IPS-18a (cell line): ENCODE measurements around the gene SMAD9.

ENCODE experiments used
- H3K27ac ChIP-seq: one replicate; pipeline ENCODE4 v1.5.1; 2013; ENCODE audit warnings: low read length
- H3K27me3 ChIP-seq: one replicate; pipeline ENCODE4 v1.6.1; 2013; ENCODE audit warnings: mild to moderate bottlenecking, low read length; ENCODE audit not compliant: control insufficient read depth, insufficient read depth
- H3K36me3 ChIP-seq: one replicate; pipeline ENCODE4 v1.6.1; 2013; ENCODE audit warnings: low read depth, low read length; ENCODE audit not compliant: control insufficient read depth
- H3K4me1 ChIP-seq: one replicate; pipeline ENCODE4 v1.6.1; 2013; ENCODE audit warnings: low read depth, low read length; ENCODE audit not compliant: control insufficient read depth
- H3K4me3 ChIP-seq: one replicate; pipeline ENCODE4 v1.5.1; 2013; ENCODE audit warnings: low read length
- H3K9ac ChIP-seq: one replicate; pipeline ENCODE4 v1.6.1; 2013; ENCODE audit warnings: mild to moderate bottlenecking, low read length, moderate library complexity
- H3K9me3 ChIP-seq: one replicate; pipeline ENCODE4 v1.6.1; 2013; ENCODE audit warnings: low read depth, low read length; ENCODE audit not compliant: control insufficient read depth

Gene SMAD9

DNA sequence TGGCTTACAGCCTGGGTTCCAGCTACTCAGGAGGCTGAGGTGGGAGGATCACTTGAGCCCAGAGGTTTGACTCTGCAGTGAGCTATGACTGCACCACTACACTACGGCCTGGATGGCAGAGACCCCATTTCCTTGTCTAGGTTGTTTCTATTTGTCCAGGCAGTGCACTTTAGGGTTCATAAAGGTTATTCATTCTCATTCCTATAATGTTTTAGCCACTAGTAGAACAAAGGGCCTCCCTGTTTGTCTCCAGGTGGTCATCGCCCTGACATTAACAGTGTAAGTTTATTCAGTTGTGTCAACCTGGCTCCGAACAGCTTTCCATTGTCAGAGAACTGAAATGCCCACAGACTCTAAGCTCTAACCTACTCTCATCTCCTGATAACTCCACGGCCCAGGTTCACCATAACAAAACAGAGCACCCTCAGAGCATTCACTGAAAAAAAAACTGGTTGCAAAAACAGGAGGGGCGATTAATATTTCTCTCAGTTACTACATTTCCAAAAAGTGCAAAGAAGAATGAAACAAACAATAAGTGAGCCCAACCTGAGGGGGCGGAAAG lies 37.1 kb downstream of the SMAD9 start:
- Histone ChIP-seq H3K27ac (no peak overlapping the region), H3K9me3 (no peaks in the 10 kb centered on the region), H3K27me3 (no peaks in the 10 kb centered on the region), H3K9ac (no peak overlapping the region), H3K36me3 (no peaks in the 10 kb centered on the region), H3K4me1 (peaks cover 3% of the 10 kb centered on the region), H3K4me3 (no peak overlapping the region)

DNA sequence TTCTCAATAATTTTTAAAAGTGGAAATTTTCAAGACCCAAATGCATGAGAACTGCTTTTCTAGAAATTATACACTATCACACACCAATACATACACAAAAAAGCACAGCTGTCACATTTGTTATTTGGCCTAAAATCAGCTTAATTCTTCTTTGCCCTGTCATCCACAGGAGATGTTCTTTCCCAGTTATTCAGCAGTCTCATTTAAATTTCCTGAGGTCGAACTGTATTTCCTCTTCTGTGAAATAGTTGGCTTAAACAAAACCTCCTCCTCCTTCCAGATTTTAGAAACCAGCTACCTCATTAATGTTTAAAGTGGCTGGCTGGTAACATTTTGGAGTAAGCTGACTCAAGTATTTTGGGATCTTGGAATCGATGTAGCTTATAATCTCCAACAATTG lies 39.1 kb downstream of the SMAD9 start:
- H3K4me3 ChIP-seq, result no peak overlapping the region
- H3K36me3 ChIP-seq, result no peaks in the 10 kb centered on the region
- H3K27ac ChIP-seq, result no peak overlapping the region
- no peaks in the 10 kb centered on the region for H3K4me1 ChIP-seq
- no peak overlapping the region for H3K9ac ChIP-seq
- no peaks in the 10 kb centered on the region for H3K9me3 ChIP-seq
- H3K27me3 ChIP-seq, result no peaks in the 10 kb centered on the region

DNA sequence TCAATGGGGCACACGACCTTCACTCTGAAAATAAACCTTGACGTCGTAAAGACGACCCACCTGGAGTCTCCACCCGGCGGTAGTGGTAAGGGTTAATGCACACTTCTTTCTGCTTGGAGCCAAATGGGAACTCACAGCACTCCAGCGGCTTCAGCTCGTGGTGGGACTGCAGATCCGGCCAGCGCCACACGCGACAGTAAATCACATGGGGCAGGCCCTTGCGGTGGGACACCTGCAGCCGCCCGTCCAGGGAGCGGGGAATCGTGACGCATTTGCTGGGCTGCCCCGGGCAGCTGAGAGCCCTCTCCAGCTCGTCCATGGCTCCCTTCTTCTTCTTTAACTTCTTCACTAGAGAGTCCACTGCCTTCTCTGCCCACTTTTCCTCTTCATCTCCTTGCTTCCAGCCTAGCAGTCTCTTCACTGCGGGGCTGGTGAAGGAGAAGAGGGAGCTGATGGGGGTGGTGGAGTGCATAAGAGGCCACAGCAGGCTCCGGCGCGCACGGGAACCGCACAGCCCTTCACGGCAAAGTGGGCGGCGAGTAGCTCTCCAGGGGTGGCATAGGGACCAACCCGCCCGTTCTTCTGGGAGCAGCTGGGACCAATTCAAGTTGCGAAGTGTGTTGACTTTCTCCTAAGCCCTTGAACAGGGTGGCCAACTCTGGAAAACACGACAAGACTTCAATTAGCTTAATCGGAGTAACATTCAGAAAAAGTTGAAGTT lies 40.7 kb downstream of the SMAD9 start:
- no peak overlapping the region for H3K27ac ChIP-seq
- H3K27me3 ChIP-seq, result no peaks in the 10 kb centered on the region
- no peak overlapping the region for H3K9ac ChIP-seq
- H3K9me3 ChIP-seq, result no peaks in the 10 kb centered on the region
- no peaks in the 10 kb centered on the region for H3K4me1 ChIP-seq
- H3K4me3 ChIP-seq, result no peak overlapping the region
- H3K36me3 ChIP-seq, result no peaks in the 10 kb centered on the region

DNA sequence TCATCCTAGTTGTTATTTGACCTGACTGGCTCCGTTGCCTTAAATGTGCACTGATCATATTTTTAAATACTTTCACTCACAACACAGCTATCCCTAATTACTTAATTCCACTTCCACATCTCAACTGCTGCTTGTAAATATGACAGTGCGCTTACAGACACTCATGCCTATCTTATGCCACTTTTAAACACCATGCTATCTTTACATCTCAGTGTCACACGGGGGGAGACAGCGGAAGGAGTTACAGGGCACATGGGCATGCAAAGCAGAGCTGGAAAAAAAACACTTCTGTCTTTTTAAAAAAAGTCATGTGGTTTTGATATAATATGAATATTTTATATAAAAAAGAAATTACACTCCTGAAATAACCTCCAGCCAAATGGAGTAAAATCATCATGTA lies 44.1 kb downstream of the SMAD9 start:
- H3K27ac ChIP-seq, result no peak overlapping the region
- H3K27me3 ChIP-seq, result no peaks in the 10 kb centered on the region
- no peaks in the 10 kb centered on the region for H3K9me3 ChIP-seq
- H3K4me3 ChIP-seq, result no peak overlapping the region
- peaks cover 2% of the 10 kb centered on the region for H3K4me1 ChIP-seq
- H3K36me3 ChIP-seq, result no peaks in the 10 kb centered on the region
- H3K9ac ChIP-seq, result no peak overlapping the region

DNA sequence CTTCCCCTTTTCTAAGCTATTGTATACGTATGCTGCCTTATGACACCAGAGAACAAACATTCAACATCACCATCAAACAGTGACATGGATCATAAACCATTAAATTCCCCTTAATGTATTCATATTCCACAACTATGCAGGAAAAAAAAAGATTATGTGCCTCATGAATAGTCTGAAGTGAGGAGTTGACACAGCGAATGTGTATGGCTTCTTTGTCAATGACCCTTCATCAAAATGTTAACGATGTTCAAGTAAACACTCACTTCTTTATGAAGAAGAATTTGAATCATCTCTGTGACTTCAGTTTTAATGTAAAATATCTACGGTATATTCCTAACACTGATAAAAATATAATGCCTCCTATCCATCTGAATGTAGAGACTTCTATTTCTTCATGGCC lies 44.6 kb downstream of the SMAD9 start:
- no peak overlapping the region for H3K9ac ChIP-seq
- H3K4me1 ChIP-seq, result peaks cover 2% of the 10 kb centered on the region
- H3K4me3 ChIP-seq, result no peak overlapping the region
- H3K9me3 ChIP-seq, result no peaks in the 10 kb centered on the region
- no peaks in the 10 kb centered on the region for H3K27me3 ChIP-seq
- H3K27ac ChIP-seq, result no peak overlapping the region
- H3K36me3 ChIP-seq, result no peaks in the 10 kb centered on the region

DNA sequence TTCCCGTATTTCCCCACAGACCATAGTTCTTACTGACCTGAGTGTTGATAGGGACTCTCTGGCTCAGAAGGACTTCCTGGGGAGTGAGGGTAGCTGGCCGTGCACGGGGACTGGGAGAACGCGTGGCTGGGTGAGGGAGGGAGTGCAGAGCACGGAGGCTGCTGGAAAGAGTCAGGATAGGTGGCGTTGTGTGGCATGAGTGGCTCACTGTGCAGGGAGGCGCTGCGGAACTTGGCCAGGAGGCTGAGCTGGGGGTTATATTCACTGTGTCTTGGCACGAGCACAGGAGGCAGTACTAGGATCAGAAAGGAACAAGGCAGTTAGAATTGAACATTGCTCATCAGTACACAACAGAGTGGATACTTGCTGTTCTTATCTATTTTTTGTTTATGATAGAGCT lies 47.4 kb downstream of the SMAD9 start:
- Histone ChIP-seq H3K27ac (no peak overlapping the region), H3K27me3 (no peaks in the 10 kb centered on the region), H3K9ac (no peak overlapping the region), H3K9me3 (no peaks in the 10 kb centered on the region), H3K36me3 (no peaks in the 10 kb centered on the region), H3K4me3 (no peak overlapping the region), H3K4me1 (peaks cover 2% of the 10 kb centered on the region)

DNA sequence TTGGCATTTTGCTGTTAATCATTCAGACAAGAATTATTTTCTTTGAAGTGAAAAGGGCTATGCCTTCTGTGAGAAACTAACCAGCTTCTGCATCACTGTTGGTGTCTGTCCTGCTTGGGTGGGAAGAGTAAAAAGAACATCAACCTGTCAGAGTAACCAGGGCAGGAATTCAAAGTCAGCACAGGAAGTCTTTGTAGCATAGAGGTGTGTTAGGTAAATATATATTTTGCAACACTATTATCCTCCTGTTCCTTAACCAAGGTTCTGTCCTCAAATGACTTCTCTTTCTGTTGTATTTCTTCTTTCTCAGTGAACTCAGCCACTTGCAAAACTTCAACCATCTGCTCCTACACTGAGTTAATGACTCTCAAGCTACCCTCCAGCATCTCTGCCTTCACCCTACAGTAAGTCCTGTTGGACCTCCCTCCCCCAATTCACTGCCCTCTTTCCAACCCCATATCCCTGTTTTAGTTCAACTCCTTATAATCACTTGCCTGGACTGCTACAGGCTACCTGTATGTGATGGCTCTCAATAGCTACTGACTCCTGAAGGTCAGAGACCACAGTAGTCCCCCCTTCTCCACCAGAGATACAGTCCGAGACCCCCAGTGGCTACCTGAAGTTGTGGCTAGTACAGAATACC lies 49.9 kb downstream of the SMAD9 start:
- Histone ChIP-seq H3K9ac (no peak overlapping the region), H3K27me3 (no peaks in the 10 kb centered on the region), H3K27ac (no peak overlapping the region), H3K9me3 (no peaks in the 10 kb centered on the region), H3K4me1 (peaks cover 2% of the 10 kb centered on the region), H3K36me3 (no peaks in the 10 kb centered on the region), H3K4me3 (no peak overlapping the region)

DNA sequence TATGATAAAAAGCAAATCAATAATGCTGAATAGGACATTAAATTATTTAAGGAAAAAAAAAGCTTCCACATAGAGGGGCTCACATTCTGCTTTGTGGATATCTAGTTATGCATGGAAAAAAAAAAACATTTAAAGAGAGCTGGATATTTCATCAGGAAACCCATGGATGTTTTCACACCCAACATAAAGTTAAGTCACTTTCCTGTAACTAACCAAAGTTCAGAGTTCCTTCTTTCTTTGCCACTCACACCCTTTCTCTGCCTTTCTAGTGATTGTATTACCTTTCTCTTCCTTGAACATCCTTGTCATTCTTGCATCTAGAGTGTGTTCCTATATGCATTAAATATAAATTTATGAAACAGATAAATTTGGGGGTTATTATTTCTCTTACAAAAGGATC lies 53.8 kb downstream of the SMAD9 start:
- no peaks in the 10 kb centered on the region for H3K9me3 ChIP-seq
- H3K27me3 ChIP-seq, result no peaks in the 10 kb centered on the region
- H3K36me3 ChIP-seq, result no peaks in the 10 kb centered on the region
- no peak overlapping the region for H3K4me3 ChIP-seq
- no peak overlapping the region for H3K9ac ChIP-seq
- H3K27ac ChIP-seq, result no peak overlapping the region
- no peaks in the 10 kb centered on the region for H3K4me1 ChIP-seq

DNA sequence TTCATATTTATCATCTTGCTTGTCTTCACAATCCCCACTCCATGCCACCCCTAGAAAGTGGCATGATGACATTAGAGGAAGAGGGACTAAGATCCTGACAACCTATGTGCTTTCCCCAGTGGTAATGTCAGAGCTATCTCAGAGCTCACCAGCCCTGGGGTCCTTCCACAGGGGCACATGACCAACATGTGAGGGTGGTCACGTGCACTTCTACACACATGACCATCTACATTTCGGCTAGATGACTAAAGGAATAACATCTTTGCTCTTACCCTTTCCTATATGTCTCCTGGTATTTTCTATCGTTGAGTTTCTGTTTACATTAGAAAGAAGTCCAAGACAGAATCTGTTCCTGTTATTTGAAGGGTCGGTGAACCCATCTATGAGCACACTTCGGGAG lies 54.8 kb downstream of the SMAD9 start:
- no peak overlapping the region for H3K27ac ChIP-seq
- H3K27me3 ChIP-seq, result no peaks in the 10 kb centered on the region
- H3K9ac ChIP-seq, result no peak overlapping the region
- no peak overlapping the region for H3K4me3 ChIP-seq
- H3K9me3 ChIP-seq, result no peaks in the 10 kb centered on the region
- H3K36me3 ChIP-seq, result no peaks in the 10 kb centered on the region
- H3K4me1 ChIP-seq, result no peaks in the 10 kb centered on the region

DNA sequence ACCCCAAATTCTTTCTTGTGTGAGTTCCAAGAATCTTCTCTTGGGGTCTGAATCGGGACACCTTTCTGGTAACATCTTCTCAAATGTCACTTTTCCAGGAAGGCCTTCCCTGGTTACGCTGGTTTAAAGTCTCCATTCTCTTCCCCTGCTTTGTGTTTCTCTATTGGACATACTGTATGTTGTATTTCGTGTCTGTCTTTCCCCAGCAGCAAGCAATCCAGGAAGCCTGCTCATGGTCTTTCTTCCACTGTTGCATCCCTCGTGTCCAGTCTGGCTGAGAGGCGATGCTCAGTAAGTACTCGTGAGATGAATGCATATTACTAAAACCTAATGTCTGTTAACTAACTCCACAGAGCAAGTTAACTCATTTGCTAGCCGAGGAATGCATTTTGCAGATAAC lies 57.3 kb downstream of the SMAD9 start:
- H3K27me3 ChIP-seq, result no peaks in the 10 kb centered on the region
- no peaks in the 10 kb centered on the region for H3K9me3 ChIP-seq
- no peak overlapping the region for H3K9ac ChIP-seq
- H3K36me3 ChIP-seq, result no peaks in the 10 kb centered on the region
- no peak overlapping the region for H3K27ac ChIP-seq
- H3K4me3 ChIP-seq, result no peak overlapping the region
- H3K4me1 ChIP-seq, result no peaks in the 10 kb centered on the region

DNA sequence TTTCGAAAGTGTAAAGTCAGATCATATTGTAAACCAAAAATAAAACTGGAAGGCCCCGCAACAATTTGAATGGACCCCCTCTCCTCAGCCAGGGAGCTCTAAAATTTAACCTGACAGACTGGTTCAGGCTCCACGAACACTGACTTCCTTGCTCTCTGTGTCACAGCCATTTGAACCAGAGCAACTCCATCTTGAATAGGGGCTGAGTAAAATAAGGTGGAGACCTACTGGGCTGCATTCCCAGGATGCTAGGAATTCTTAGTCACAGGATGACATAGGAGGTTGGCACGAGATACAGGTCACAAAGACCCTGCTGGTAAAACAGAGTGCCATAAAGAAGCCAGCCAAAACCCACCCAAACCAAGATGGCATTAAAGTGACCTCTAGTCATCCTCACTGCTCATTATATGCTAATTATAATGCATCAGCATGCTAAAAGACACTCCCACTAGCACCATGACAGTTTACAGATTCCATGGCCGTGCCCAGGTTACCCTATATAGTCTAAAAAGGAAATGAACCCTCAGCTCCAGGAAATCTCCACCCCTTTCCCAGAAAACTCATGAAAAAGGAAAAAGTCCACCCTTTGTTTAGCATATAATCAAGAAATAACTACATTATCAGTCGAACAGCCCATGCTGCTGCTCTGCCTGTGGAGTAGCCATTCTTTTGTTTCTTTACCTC lies 57.9 kb downstream of the SMAD9 start:
- Histone ChIP-seq H3K9me3 (no peaks in the 10 kb centered on the region), H3K4me3 (no peak overlapping the region), H3K9ac (no peak overlapping the region), H3K36me3 (no peaks in the 10 kb centered on the region), H3K27me3 (no peaks in the 10 kb centered on the region), H3K4me1 (no peaks in the 10 kb centered on the region), H3K27ac (no peak overlapping the region)
